Astrocyte (in vitro differentiated cells and primary cell): ENCODE measurements around the gene PFN4. TPM values are rescaled to one million over a fixed set of nuclear protein-coding genes. Genes with fewer than 3 reads are reported as not detected.

Experiments used
- DNase-seq: peaks from one replicate; pipeline ENCODE4 v3.0.0-alpha.2; 2010; ENCODE audit warnings: low read depth
- FAIRE-seq: peaks from 2 replicates; lab custom pipeline; 2011; peaks lifted over from hg19 to GRCh38; lab: Jason Lieb, UNC
- H2AFZ ChIP-seq: 2 replicates; pipeline ENCODE4 v1.6.0; 2012; ENCODE audit warnings: low read depth, low read length, inconsistent platforms
- H3K27ac ChIP-seq: 2 replicates; pipeline ENCODE4 v1.5.1; 2011; ENCODE audit warnings: low read depth, low read length, inconsistent platforms
- H3K27me3 ChIP-seq: 2 replicates; pipeline ENCODE4 v1.6.0; 2011; ENCODE audit warnings: low read length, inconsistent platforms; ENCODE audit not compliant: insufficient read depth
- H3K36me3 ChIP-seq: 2 replicates; pipeline ENCODE4 v1.5.1; 2011; ENCODE audit warnings: low read length, inconsistent platforms; ENCODE audit not compliant: insufficient read depth
- H3K4me1 ChIP-seq: 2 replicates; pipeline ENCODE4 v1.5.1; 2011; ENCODE audit warnings: low read length, inconsistent platforms; ENCODE audit not compliant: insufficient read depth
- H3K4me2 ChIP-seq: 2 replicates; pipeline ENCODE4 v1.6.0; 2012; ENCODE audit warnings: low read length, inconsistent platforms
- H3K4me3 ChIP-seq: 2 replicates; pipeline ENCODE4 v1.5.1; 2011; ENCODE audit warnings: low read depth, mild to moderate bottlenecking, low read length, inconsistent platforms; ENCODE audit not compliant: insufficient read depth
- H3K79me2 ChIP-seq: 2 replicates; pipeline ENCODE4 v1.6.0; 2012; ENCODE audit warnings: mild to moderate bottlenecking, low read length, inconsistent platforms; ENCODE audit not compliant: insufficient read depth
- H3K9ac ChIP-seq: 2 replicates; pipeline ENCODE4 v1.6.0; 2012; ENCODE audit warnings: mild to moderate bottlenecking, low read length, inconsistent platforms
- H3K9me3 ChIP-seq: 2 replicates; pipeline ENCODE4 v1.5.1; 2012; ENCODE audit warnings: low read depth, mild to moderate bottlenecking, low read length, inconsistent platforms; ENCODE audit not compliant: insufficient read depth
- H4K20me1 ChIP-seq: 2 replicates; pipeline ENCODE4 v1.6.0; 2012; ENCODE audit warnings: low read length, inconsistent platforms; ENCODE audit not compliant: insufficient read depth
- H3K27ac Mint-ChIP-seq: one replicate; pipeline ENCODE4 v1.8.0; 2021; ENCODE audit warnings: mild to moderate bottlenecking, mixed read lengths; ENCODE audit not compliant: unreplicated experiment
- H3K27me3 Mint-ChIP-seq: one replicate; pipeline ENCODE4 v1.8.0; 2021; ENCODE audit warnings: low read depth, mixed read lengths; ENCODE audit not compliant: unreplicated experiment
- H3K36me3 Mint-ChIP-seq: one replicate; pipeline ENCODE4 v1.8.0; 2021; ENCODE audit warnings: low read depth, mixed read lengths; ENCODE audit not compliant: unreplicated experiment
- H3K4me1 Mint-ChIP-seq: one replicate; pipeline ENCODE4 v1.8.0; 2021; ENCODE audit warnings: low read depth, mixed read lengths; ENCODE audit not compliant: unreplicated experiment
- H3K4me3 Mint-ChIP-seq: one replicate; pipeline ENCODE4 v1.8.0; 2021; ENCODE audit warnings: mild to moderate bottlenecking, moderate library complexity, mixed read lengths; ENCODE audit not compliant: unreplicated experiment
- H3K9me3 Mint-ChIP-seq: one replicate; pipeline ENCODE4 v1.8.0; 2021; ENCODE audit warnings: mild to moderate bottlenecking, mixed read lengths; ENCODE audit not compliant: unreplicated experiment
- CTCF ChIP-seq: IDR thresholded peaks from 2 replicates; pipeline ENCODE4 v1.5.1; 2011; ENCODE audit warnings: low read depth, mild to moderate bottlenecking, inconsistent platforms, low read length, moderate library complexity; ENCODE audit not compliant: insufficient read depth
- EZH2 ChIP-seq: IDR thresholded peaks from 2 replicates; pipeline ENCODE4 v1.6.1; 2012; ENCODE audit warnings: mild to moderate bottlenecking, low read length, inconsistent platforms; ENCODE audit not compliant: insufficient read depth
- total RNA-seq: library from RNA; stranded (reverse); gene quantifications from 2 replicates; pipeline ENCODE4 v1.2.1, GENCODE V29; 2021

The PFN4 gene
- total RNA-seq, 1 donor from 2014 or later: 0.64 TPM

DNA sequence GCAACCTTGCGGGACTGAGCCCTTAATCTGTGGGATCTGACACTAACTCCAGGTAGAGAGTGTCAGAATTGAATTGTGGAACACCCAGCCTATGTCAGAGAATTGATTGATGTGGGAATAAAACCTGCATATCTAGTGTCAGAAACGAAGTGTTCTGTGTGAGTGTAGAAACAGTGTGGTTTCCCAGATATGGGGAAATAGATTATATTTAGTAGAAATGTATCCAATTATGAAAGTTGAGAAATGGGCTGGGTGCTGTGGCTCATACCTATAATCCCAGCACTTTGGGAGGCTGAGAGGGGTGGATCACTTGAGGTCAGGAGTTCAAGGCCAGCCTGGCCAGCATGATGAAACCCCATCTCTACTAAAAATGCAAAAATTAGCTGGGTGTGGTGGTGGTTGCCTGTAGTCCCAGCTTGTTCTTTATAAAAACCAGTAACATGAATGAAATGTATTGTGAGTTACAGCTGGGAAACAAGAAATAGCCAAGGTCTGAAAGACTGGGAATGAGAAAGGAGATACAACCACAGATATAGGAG lies 34.2 kb downstream of the PFN4 start:
- Mint-ChIP-seq H3K9me3 (no peaks in the 10 kb centered on the region), H3K36me3 (no peaks in the 10 kb centered on the region), H3K27ac (no peak overlapping the region), H3K4me3 (no peak overlapping the region), H3K27me3 (no peaks in the 10 kb centered on the region), H3K4me1 (no peaks in the 10 kb centered on the region)
- H3K79me2 ChIP-seq: no peaks in the 10 kb centered on the region
- H3K36me3 ChIP-seq: no peaks in the 10 kb centered on the region
- H3K9ac ChIP-seq: no peak overlapping the region
- no peaks in the 10 kb centered on the region for H3K4me1 ChIP-seq
- H2AFZ ChIP-seq: no peak overlapping the region
- DNase-seq (no peak), FAIRE-seq (no peak)
- TF ChIP-seq EZH2 (no peak), CTCF (no peak)
- H4K20me1 ChIP-seq: no peaks in the 10 kb centered on the region
- no peaks in the 10 kb centered on the region for H3K27me3 ChIP-seq
- H3K9me3 ChIP-seq: no peaks in the 10 kb centered on the region
- H3K27ac ChIP-seq: no peak overlapping the region
- no peak overlapping the region for H3K4me3 ChIP-seq
- H3K4me2 ChIP-seq: no peak overlapping the region

DNA sequence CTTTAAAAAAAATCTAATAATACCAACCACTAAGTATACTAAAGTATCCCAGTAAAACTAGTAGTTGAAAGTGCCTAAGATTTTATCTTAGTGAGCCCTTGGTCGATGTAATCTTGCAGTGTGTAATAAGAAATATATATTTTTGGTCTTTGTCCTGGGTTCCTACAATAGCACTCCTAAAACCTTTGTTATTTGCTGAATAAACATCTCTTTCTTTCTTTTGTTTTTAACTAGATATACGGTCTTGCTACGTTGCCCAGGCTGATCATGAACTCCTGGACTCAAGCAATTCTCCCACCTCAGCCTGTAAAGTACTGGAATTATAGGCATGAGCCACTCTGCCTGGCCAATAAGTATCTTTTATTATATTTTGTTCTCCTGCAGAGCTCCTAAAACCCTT lies 36.1 kb downstream of the PFN4 start:
- Histone ChIP-seq H3K9me3 (no peaks in the 10 kb centered on the region), H3K9ac (no peak overlapping the region), H3K27me3 (no peaks in the 10 kb centered on the region), H3K79me2 (peaks cover 11% of the 10 kb centered on the region), H2AFZ (no peak overlapping the region), H3K27ac (no peak overlapping the region), H3K4me1 (peaks cover 8% of the 10 kb centered on the region), H3K4me2 (no peak overlapping the region), H3K36me3 (peaks cover 8% of the 10 kb centered on the region), H4K20me1 (no peaks in the 10 kb centered on the region), H3K4me3 (no peak overlapping the region)
- Mint-ChIP-seq H3K9me3 (no peaks in the 10 kb centered on the region), H3K27me3 (no peaks in the 10 kb centered on the region), H3K36me3 (peaks cover 8% of the 10 kb centered on the region), H3K4me1 (peaks cover 4% of the 10 kb centered on the region), H3K4me3 (no peak overlapping the region), H3K27ac (no peak overlapping the region)
- DNase-seq: no peak
- TF ChIP-seq CTCF: no peak
- no peak for TF ChIP-seq EZH2
- FAIRE-seq: no peak

DNA sequence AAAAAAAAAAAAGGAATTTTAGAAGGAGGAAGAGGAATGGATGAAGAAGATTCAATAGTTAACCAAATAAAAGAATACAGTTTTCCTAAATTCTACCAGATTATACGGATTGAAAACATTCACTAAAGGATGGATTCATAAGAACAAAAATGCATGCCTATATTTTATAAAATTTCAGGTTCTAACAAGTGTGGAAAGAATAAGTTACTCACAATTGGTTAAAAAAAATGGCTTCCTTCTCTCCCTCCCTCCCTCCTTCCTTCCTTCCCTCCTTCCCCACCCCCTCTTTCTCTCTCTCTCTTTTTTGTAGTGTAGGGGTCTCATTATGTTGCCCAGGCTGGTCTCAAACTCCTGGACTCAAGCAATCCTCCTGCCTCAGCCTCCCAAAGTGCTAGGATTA lies 36.9 kb downstream of the PFN4 start:
- Mint-ChIP-seq H3K27me3 (no peaks in the 10 kb centered on the region), H3K4me1 (peaks cover 4% of the 10 kb centered on the region), H3K9me3 (no peaks in the 10 kb centered on the region), H3K4me3 (no peak overlapping the region), H3K36me3 (peaks cover 10% of the 10 kb centered on the region), H3K27ac (no peak overlapping the region)
- Histone ChIP-seq H3K9ac (no peak overlapping the region), H3K79me2 (peaks cover 11% of the 10 kb centered on the region), H3K36me3 (peaks cover 8% of the 10 kb centered on the region), H3K4me2 (no peak overlapping the region), H3K27me3 (no peaks in the 10 kb centered on the region), H4K20me1 (no peaks in the 10 kb centered on the region), H3K4me3 (no peak overlapping the region), H3K27ac (no peak overlapping the region), H2AFZ (no peak overlapping the region), H3K9me3 (no peaks in the 10 kb centered on the region), H3K4me1 (peaks cover 8% of the 10 kb centered on the region)
- DNase-seq: no peak
- FAIRE-seq: no peak
- TF ChIP-seq EZH2 (no peak), CTCF (no peak)
